ENCODE results near the gene LYSMD3. TPM values are rescaled to one million over a fixed set of nuclear protein-coding genes. Genes with fewer than 3 reads are reported as not detected.

LYSMD3 gene
- total RNA-seq, 4 donors from 2014 or later: 7.9 to 15.7 (median 14.3) TPM

DNA sequence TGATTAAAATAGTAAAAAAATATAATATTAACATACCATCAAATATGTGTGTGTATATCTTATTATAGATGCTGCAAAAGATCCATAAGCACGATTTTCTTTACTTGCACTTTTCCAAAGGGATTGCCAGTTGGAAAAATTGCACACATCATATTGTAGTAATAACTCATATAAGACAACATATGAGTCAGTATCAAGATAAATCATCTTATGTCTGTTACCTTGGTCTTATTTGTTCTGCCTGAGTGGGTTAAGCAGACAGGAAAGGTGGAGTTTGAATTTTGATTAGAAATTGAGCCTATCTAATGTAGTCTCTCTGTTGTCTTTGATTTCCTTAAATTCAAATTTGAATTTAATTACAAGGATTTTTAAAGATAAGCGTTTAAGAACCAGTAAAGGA, 24.6 kb downstream of the LYSMD3 start:
- no peaks in the 10 kb centered on the region for H3K27me3 ChIP-seq
- ATAC-seq (no peak), DNase-seq (no peak)
- no peaks in the 10 kb centered on the region for H3K36me3 ChIP-seq
- no peak overlapping the region for H3K4me3 ChIP-seq
- H3K4me1 ChIP-seq: no peaks in the 10 kb centered on the region
- no peak for TF ChIP-seq POLR2A (IDR thresholded peaks at IDR 0.05)
- TF ChIP-seq, protein P1, sequence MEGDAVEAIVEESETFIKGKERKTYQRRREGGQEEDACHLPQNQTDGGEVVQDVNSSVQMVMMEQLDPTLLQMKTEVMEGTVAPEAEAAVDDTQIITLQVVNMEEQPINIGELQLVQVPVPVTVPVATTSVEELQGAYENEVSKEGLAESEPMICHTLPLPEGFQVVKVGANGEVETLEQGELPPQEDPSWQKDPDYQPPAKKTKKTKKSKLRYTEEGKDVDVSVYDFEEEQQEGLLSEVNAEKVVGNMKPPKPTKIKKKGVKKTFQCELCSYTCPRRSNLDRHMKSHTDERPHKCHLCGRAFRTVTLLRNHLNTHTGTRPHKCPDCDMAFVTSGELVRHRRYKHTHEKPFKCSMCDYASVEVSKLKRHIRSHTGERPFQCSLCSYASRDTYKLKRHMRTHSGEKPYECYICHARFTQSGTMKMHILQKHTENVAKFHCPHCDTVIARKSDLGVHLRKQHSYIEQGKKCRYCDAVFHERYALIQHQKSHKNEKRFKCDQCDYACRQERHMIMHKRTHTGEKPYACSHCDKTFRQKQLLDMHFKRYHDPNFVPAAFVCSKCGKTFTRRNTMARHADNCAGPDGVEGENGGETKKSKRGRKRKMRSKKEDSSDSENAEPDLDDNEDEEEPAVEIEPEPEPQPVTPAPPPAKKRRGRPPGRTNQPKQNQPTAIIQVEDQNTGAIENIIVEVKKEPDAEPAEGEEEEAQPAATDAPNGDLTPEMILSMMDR (IDR thresholded peaks at IDR 0.05 in 4 of 5, conservative IDR thresholded peaks at IDR 0.05 in 1 of 5): no peak
- H3K9me3 ChIP-seq: no peaks in the 10 kb centered on the region
- intact Hi-C loops (cut with DNase I; ENCODE audit: low total_unique reads): no loop called here
- in situ Hi-C loops (cut with MboI; ENCODE audit: low sequenced_read_pairs in 4 of 4): no loop called here
- H3K27ac ChIP-seq: no peak overlapping the region

DNA sequence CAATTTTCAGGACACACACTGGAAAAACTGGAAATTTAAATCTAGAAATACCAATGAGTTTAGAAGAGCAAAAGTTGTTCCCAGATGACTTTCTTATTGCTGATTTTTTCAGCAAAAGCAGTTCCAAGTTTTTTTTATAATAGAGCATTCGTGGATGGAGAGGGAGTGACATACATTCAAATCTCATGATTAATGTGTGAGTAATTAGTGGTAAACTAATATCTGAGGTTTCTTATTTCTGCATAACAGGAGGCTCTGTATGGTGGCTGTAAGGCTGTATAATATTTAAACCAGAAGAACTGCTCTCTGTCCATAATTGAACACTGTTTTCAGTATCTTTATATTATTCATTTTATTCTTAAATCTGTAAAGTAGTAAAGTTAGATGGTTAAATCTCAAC, 25.8 kb downstream of the LYSMD3 start:
- H3K36me3 ChIP-seq: no peaks in the 10 kb centered on the region
- no peaks in the 10 kb centered on the region for H3K9me3 ChIP-seq
- in situ Hi-C loops (cut with MboI; ENCODE audit: low sequenced_read_pairs in 4 of 4) (no loop called here), intact Hi-C loops (cut with DNase I; ENCODE audit: low total_unique reads) (no loop called here)
- no peak overlapping the region for H3K27ac ChIP-seq
- H3K27me3 ChIP-seq: no peaks in the 10 kb centered on the region
- H3K4me1 ChIP-seq: no peaks in the 10 kb centered on the region
- TF ChIP-seq, protein P1 (IDR thresholded peaks at IDR 0.05 in 4 of 5, conservative IDR thresholded peaks at IDR 0.05 in 1 of 5): no peak
- no peak for TF ChIP-seq POLR2A (IDR thresholded peaks at IDR 0.05)
- H3K4me3 ChIP-seq: no peak overlapping the region
- ATAC-seq (no peak), DNase-seq (no peak)

GRCh38 chr5:90495146-90495545, 34.2 kb downstream of the LYSMD3 start:
- Histone ChIP-seq H3K27me3 (no peaks in the 10 kb centered on the region), H3K4me3 (no peak overlapping the region), H3K27ac (no peak overlapping the region), H3K4me1 (no peaks in the 10 kb centered on the region), H3K9me3 (no peaks in the 10 kb centered on the region), H3K36me3 (no peaks in the 10 kb centered on the region)
- ATAC-seq (no peak), DNase-seq (no peak)
- intact Hi-C loops (cut with DNase I; ENCODE audit: low total_unique reads) (no loop called here), in situ Hi-C loops (cut with MboI; ENCODE audit: low sequenced_read_pairs in 4 of 4) (no loop called here)
- TF ChIP-seq, protein P1 (IDR thresholded peaks at IDR 0.05 in 4 of 5, conservative IDR thresholded peaks at IDR 0.05 in 1 of 5): no peak
- no peak for TF ChIP-seq POLR2A (IDR thresholded peaks at IDR 0.05)

- no peak for TF ChIP-seq POLR2A (IDR thresholded peaks at IDR 0.05)
- TF ChIP-seq, protein P1 (IDR thresholded peaks at IDR 0.05 in 4 of 5, conservative IDR thresholded peaks at IDR 0.05 in 1 of 5): no peak
- DNase-seq: no peak
- in situ Hi-C loops (cut with MboI; ENCODE audit: low sequenced_read_pairs in 4 of 4) (no loop called here), intact Hi-C loops (cut with DNase I; ENCODE audit: low total_unique reads) (no loop called here)
- Histone ChIP-seq H3K36me3 (no peaks in the 10 kb centered on the region), H3K27me3 (no peaks in the 10 kb centered on the region), H3K4me1 (no peaks in the 10 kb centered on the region), H3K9me3 (no peaks in the 10 kb centered on the region), H3K4me3 (no peak overlapping the region), H3K27ac (no peak overlapping the region)
- ATAC-seq: no peak
These were observed 35.3 kb downstream of the LYSMD3 start for GRCh38 chr5:90494043-90494442.

DNA sequence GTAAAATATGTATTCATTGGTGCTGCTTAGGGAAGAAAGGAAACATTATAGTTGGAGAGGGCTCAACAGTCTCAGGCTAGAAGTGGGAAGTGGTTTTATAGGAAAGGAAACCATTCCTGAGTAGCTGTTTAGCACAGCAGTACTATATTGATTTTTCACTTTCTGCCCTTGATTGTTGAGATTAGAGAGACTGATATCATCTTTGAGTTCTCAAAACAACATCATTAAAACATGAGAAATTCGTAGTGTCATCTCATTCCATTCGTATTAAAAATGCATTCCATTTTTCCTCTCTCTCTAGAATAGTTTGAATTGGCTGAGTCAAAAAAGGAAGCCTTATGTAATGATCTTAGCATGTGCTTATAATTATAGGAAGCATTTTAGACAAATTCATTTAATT, 40.6 kb downstream of the LYSMD3 start:
- Histone ChIP-seq H3K4me1 (no peaks in the 10 kb centered on the region), H3K4me3 (no peak overlapping the region), H3K27me3 (no peaks in the 10 kb centered on the region), H3K9me3 (no peaks in the 10 kb centered on the region), H3K36me3 (no peaks in the 10 kb centered on the region), H3K27ac (no peak overlapping the region)
- in situ Hi-C loops (cut with MboI; ENCODE audit: low sequenced_read_pairs in 4 of 4) (no loop called here), intact Hi-C loops (cut with DNase I; ENCODE audit: low total_unique reads) (no loop called here)
- TF ChIP-seq, protein P1 (IDR thresholded peaks at IDR 0.05 in 4 of 5, conservative IDR thresholded peaks at IDR 0.05 in 1 of 5): no peak
- TF ChIP-seq POLR2A (IDR thresholded peaks at IDR 0.05): no peak
- no peak for DNase-seq
- ATAC-seq: no peak

Data from gastrocnemius medialis (tissue), 4 donors.